ENCODE measurements around the gene GRM7. TPM values are rescaled to one million over a fixed set of nuclear protein-coding genes. Genes with fewer than 3 reads are reported as not detected.

Gene GRM7
- total RNA-seq, 1 experiment from 2014 or later: not detected

- no TSS peak for BruUV-seq (replicated peaks)
- Histone ChIP-seq H3K9me2 (replicated peaks; ENCODE audit: low read length) (no peaks in the 10 kb centered on the region), H2AFZ (ENCODE audit: low read length) (no peak overlapping the region), H3F3A (ENCODE audit: low read length, unreplicated experiment) (no peaks in the 10 kb centered on the region), H3K27me3 (ENCODE audit: low read length) (no peaks in the 10 kb centered on the region), H3K36me3 (ENCODE audit: low read depth, low read length) (no peaks in the 10 kb centered on the region), H3K27ac (ENCODE audit: low read length) (no peak overlapping the region), H3K4me3 (ENCODE audit: low read length) (no peak overlapping the region), H3K79me2 (ENCODE audit: low read length) (no peaks in the 10 kb centered on the region), H3K4me2 (ENCODE audit: low read length) (no peak overlapping the region), H3K9me3 (ENCODE audit: low read length) (peaks cover 16% of the 10 kb centered on the region), H3K9ac (ENCODE audit: low read length) (no peak overlapping the region), H3K4me1 (ENCODE audit: insufficient read depth, low read length) (no peaks in the 10 kb centered on the region), H4K20me1 (ENCODE audit: low read length) (no peaks in the 10 kb centered on the region)
- ChIA-PET CTCF (no interaction called here), POLR2A (ENCODE audit: unreplicated experiment) (no interaction called here)
- ATAC-seq (no peak), DNase-seq (no peak)
- intact Hi-C loops (cut with micrococcal nuclease): no loop called here
- TF ChIP-seq EZH2phosphoT487 (IDR thresholded peaks at IDR 0.05; ENCODE audit: borderline replicate concordance, low read length): no peak
- TF ChIP-seq CTCF (conservative IDR thresholded peaks at IDR 0.05; ENCODE audit: low read depth, low read length): no peak
- TF ChIP-seq EZH2 (IDR thresholded peaks at IDR 0.05; ENCODE audit: low read length, unreplicated experiment): no peak
These were observed 201.8 kb downstream of the GRM7 start for GRCh38 chr3:7062714-7063113.

- no TSS peak for BruUV-seq (replicated peaks)
- H3K27me3 ChIP-seq (ENCODE audit: low read length): no peaks in the 10 kb centered on the region
- intact Hi-C loops (cut with micrococcal nuclease): no loop called here
These were observed 209.5 kb downstream of the GRM7 start for GRCh38 chr3:7070461-7070860.

More at GRCh38 chr3:7070461-7070860, 209.5 kb downstream of the GRM7 start:
- Histone ChIP-seq H3K4me1 (ENCODE audit: insufficient read depth, low read length) (no peaks in the 10 kb centered on the region), H3K36me3 (ENCODE audit: low read depth, low read length) (no peaks in the 10 kb centered on the region), H4K20me1 (ENCODE audit: low read length) (no peaks in the 10 kb centered on the region), H3K4me3 (ENCODE audit: low read length) (no peak overlapping the region), H3F3A (ENCODE audit: low read length, unreplicated experiment) (no peaks in the 10 kb centered on the region), H3K79me2 (ENCODE audit: low read length) (no peaks in the 10 kb centered on the region), H3K9me2 (replicated peaks; ENCODE audit: low read length) (no peaks in the 10 kb centered on the region), H2AFZ (ENCODE audit: low read length) (no peak overlapping the region), H3K9ac (ENCODE audit: low read length) (no peak overlapping the region), H3K4me2 (ENCODE audit: low read length) (no peak overlapping the region), H3K27ac (ENCODE audit: low read length) (no peak overlapping the region), H3K9me3 (ENCODE audit: low read length) (peaks cover 11% of the 10 kb centered on the region; the same call in 1 of the 2 replicates)
- CTCF ChIA-PET: no interaction called here
- DNase-seq (no peak), ATAC-seq (no peak)
- POLR2A ChIA-PET (ENCODE audit: unreplicated experiment): no interaction called here
- no peak for TF ChIP-seq EZH2 (IDR thresholded peaks at IDR 0.05; ENCODE audit: low read length, unreplicated experiment)
- TF ChIP-seq CTCF (conservative IDR thresholded peaks at IDR 0.05; ENCODE audit: low read depth, low read length): no peak
- no peak for TF ChIP-seq EZH2phosphoT487 (IDR thresholded peaks at IDR 0.05; ENCODE audit: borderline replicate concordance, low read length)

All from PC-3 (cell line).